BE2C (cell line): ENCODE results near the gene ZNF665.
"Not testable (repeated sequence)": the region's sequence is repeated elsewhere in the genome, so short reads cannot be mapped to it uniquely, and the experiment has no call there.

ENCODE experiments used
- DNase-seq: peaks from one replicate; pipeline ENCODE4 v3.0.0-alpha.2; 2020
- H3K27me3 ChIP-seq: fragments of 250-450 bp; sonication (Bioruptor Pico); 2 replicates; pipeline ENCODE4 v1.5.1; 2020; ENCODE audit warnings: mild to moderate bottlenecking
- H3K36me3 ChIP-seq: fragments of 250-450 bp; sonication (Bioruptor Pico); 2 replicates; pipeline ENCODE4 v1.5.1; 2020; ENCODE audit warnings: mild to moderate bottlenecking
- H3K4me1 ChIP-seq: fragments of 250-450 bp; sonication (Bioruptor Pico); 2 replicates; pipeline ENCODE4 v1.5.1; 2020
- H3K4me3 ChIP-seq: 2 replicates; pipeline ENCODE4 v1.5.1; 2011; ENCODE audit warnings: low read depth, low read length
- H3K9me3 ChIP-seq: fragments of 250-450 bp; sonication (Bioruptor Pico); 2 replicates; pipeline ENCODE4 v1.5.1; 2020
- CTCF ChIP-seq: IDR thresholded peaks from 2 replicates; pipeline ENCODE4 v1.5.1; 2012; ENCODE audit warnings: mild to moderate bottlenecking, low read depth, low read length

ZNF665 gene

DNA sequence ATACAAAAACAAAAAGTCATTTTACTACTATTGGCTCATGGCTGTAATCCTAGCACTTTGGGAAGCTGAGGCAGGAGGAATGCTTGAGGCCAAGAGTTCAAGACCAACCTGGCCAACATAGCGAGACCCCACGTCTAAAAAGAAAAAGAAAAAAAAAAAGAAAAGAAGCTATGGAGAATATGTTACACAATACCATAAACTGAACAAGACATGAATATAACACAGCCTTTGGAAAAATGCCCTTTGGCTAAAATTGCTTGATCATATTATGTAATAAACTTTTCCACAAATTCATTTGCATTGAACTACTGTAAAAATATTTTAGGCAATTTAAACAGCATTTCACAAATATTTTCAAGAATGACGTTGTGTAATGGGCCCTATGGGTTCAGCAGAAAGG is 56.7 kb downstream of the ZNF665 start:
- Histone ChIP-seq H3K27me3 (no peaks in the 10 kb centered on the region), H3K4me1 (no peaks in the 10 kb centered on the region), H3K36me3 (no peaks in the 10 kb centered on the region), H3K9me3 (peaks cover 7% of the 10 kb centered on the region), H3K4me3 (no peak overlapping the region)
- no peak for DNase-seq
- no peak for TF ChIP-seq CTCF

DNA sequence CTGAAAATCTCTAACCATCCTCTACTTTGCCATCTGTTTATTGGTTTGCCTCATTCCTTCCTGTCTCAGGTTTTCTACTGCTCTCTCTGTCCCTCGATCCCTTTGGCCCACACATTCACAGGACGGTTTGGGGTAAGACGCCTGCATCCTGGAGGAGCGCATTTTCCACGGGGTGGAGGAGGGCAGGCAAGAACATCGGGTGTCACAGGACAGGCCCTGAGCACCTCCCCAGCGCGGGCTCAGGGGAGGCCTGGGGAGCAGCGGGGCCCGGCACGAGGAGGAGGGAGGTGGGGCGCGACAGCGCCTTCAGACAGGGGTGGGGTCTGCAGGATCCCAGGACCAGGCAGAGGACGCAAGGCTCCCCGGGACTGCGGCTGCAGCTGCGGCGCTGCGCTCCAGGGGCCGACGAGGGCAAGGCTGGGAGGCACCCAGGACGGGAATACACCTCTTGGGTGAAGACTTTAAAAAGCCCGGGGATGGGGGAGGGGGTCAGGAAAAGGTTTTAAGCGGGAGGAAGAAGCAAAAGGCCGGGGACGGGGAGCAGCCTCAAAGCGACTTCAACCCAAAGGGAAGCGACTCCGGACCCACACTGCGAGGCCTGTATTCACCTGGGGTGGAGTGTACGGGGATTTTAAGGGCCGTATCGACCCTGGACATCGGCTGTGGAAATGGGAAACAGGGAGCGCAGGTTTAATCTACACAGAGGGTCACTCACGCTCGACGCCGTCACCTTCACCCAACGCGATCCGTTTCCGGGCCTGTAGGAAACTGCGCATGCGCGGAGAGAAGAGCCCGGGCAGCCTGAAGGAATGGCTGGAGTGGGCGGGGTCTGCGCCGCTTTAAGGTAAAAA is 60.8 kb downstream of the ZNF665 start, which contains the start of gene ZNF415:
Gene ZNF415 (minus strand): TSS at position 770 of the 851 bp plus-strand sequence. CDS start 10,234 bp downstream, outside the sequence.
- no peak for TF ChIP-seq CTCF
- H3K4me3 ChIP-seq: peak within 1 kb of the TSS; percentile 34
- DNase-seq: peak; percentile 58
- no peaks in the 10 kb centered on the region for H3K4me1 ChIP-seq
- no peaks in the 10 kb centered on the region for H3K27me3 ChIP-seq
- H3K9me3 ChIP-seq: peaks cover 7% of the 10 kb centered on the region
- no peaks in the 10 kb centered on the region for H3K36me3 ChIP-seq

DNA sequence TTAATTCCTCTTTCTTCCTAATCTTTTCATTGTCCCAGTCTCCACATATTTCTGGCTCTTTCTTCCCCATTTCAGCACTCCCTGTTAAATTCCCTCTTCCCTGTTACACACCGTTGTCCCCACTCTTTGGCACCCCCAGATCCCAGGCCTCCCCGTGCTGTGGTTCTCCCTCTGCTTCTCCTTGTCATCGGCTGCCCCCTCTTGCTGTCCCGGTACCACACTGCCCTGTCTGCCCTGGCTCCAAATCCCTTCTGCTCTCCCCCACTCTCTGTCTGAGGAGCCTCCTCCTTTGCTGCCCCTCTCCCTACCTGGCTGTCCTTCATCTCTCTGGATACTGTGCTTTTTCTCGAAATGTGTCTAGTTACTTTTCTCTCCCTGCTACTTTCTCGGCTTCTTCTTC is 61.4 kb downstream of the ZNF665 start:
- H3K4me3 ChIP-seq: no peak overlapping the region
- no peak for TF ChIP-seq CTCF
- no peaks in the 10 kb centered on the region for H3K36me3 ChIP-seq
- H3K9me3 ChIP-seq: peaks cover 7% of the 10 kb centered on the region
- no peak for DNase-seq
- H3K4me1 ChIP-seq: no peaks in the 10 kb centered on the region
- H3K27me3 ChIP-seq: no peaks in the 10 kb centered on the region

DNA sequence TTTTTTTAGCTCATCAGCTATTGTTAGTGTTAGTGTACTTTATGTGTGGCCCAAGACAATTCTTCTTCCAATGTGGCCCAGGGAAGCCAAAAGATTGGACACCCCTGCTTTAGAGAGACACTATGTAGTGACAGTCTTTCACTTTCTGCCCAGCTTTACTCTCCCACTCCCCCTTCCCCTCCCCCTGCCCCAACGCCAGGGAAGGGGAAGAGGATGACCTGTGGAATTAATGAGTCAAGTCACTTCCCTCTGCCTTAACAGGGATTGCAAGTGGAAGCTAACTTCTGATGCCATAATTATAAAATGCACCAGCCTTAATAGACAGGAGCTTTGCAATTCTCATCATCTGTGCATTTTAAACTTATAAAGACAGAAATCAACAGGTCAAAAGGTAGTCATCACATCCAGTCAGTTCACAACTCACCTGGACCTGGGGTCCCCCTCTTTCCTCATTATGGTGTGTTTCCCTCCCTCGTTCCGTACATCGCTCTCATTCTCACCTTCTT is 62.0 kb downstream of the ZNF665 start:
- no peak for DNase-seq
- Histone ChIP-seq H3K9me3 (peaks cover 7% of the 10 kb centered on the region), H3K36me3 (no peaks in the 10 kb centered on the region), H3K4me3 (no peak overlapping the region), H3K27me3 (no peaks in the 10 kb centered on the region), H3K4me1 (no peaks in the 10 kb centered on the region)
- TF ChIP-seq CTCF: no peak

- TF ChIP-seq CTCF: no peak
- Histone ChIP-seq H3K27me3 (no peaks in the 10 kb centered on the region), H3K4me3 (no peak overlapping the region), H3K36me3 (no peaks in the 10 kb centered on the region), H3K4me1 (no peaks in the 10 kb centered on the region), H3K9me3 (peaks cover 7% of the 10 kb centered on the region)
- DNase-seq: no peak
Observed at GRCh38 chr19:53130506-53130905, 62.7 kb downstream of the ZNF665 start.

DNA sequence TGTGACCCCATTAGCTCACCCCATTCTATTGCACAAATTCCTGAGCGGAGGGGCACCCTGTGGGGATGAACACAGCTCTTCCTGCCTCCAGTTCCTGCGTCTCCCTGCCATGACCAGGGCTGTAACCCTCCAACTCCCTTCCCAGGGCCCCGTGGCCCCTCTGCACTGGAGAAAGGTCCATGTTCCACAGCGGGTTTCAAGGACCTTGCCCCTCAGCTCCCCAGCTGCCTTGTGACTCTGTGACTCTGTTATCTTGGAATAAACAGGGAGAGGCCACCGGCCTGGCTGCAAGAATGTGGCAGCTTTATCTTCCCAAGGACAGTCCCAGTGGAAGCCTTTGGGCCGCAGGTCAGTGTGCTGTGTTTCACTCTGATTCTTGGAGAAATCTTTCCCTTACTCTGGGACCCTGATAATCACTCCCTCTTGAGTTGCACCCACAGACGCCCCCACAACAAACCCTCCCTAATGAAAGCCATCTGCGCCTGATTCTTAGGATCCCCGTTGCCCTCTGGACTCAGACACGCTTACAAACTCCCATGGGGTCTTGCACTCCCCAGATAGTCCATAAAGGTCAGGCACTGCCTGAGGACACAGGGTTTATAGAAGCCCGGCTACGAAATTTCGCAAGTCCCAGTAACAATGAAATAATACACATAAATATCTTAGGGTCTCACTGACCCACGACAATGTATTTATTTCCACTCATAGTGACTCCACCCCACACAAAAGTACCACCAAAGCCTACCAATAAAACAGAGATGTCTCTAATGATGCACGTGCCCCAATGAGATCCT is 66.2 kb downstream of the ZNF665 start:
- not testable (repeated sequence) for H3K27me3 ChIP-seq, H3K4me3 ChIP-seq, H3K36me3 ChIP-seq, H3K9me3 ChIP-seq, DNase-seq, H3K4me1 ChIP-seq
